Measurements from ENCODE around the gene SYTL2.

- TF ChIP-seq CTCF (conservative IDR thresholded peaks at IDR 0.05; ENCODE audit: low read depth, low read length) (no peak), EZH2 (IDR thresholded peaks at IDR 0.05; ENCODE audit: borderline replicate concordance, low read depth, low read length, poor library complexity, severe bottlenecking) (no peak)
These were observed 86.0 kb downstream of the SYTL2 start for GRCh38 chr11:85724748-85725465.
